Stimulated activated CD4-positive, alpha-beta T cell treated with anti-CD3 and anti-CD28 coated beads, Interleukin-2, amount 100 ng/mL, for 4 hours (primary cell): ENCODE data around the gene CXCL14.
"Not testable (repeated sequence)": the region's sequence is repeated elsewhere in the genome, so short reads cannot be mapped to it uniquely, and the experiment has no call there.

ENCODE experiments used
- DNase-seq: peaks from one replicate; pipeline ENCODE4 v3.0.0-alpha.2; 2020; ENCODE audit warnings: low read depth

Gene CXCL14

DNA sequence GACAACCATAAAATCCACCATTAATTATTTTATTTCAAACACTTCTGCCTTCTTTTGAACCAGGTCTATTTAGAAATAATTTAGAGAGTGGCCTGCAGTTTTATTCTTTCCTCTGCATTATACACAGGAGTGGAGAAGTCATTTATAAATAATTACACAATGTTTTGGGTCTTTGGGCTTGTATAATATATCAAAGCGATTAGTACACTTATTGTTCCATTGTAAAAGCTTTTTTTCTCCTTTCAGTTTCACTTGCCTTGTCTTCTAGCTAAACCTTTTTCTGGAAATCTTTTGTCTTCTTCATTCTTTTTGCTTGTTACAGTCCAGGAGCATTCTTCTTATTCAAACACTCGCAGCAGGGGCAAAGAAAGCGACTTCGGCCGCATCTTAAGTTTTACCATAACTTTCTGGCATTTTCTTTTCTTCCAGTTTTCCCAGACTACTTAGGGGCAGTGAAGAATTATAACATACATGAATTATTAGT, 35.7 kb downstream of the CXCL14 start:
- no peak for DNase-seq

GRCh38 chr5:135541807-135542502, 36.8 kb downstream of the CXCL14 start:
- no peak for DNase-seq

GRCh38 chr5:135539430-135540005, 39.3 kb downstream of the CXCL14 start:
- DNase-seq = no peak

DNA sequence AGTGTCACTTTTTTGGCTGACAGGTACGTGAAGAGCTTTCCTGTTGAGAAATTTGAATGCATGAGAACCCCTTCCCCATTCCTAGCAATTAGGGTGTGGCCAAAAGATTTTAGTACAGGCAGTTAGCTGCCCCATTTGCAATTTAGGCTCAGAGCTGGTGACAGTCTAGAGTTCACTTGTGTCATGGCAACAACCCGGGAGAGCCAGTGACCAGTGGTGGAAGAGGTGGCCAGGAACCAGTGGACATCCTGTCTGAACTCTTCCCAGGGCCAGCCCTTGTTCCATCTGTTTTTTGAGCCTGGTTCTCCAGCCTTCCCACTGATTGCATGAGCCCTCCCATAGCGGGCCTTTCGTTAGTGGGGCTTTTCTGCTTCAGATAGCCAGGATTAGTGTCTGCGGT, 40.5 kb downstream of the CXCL14 start:
- no peak for DNase-seq

DNA sequence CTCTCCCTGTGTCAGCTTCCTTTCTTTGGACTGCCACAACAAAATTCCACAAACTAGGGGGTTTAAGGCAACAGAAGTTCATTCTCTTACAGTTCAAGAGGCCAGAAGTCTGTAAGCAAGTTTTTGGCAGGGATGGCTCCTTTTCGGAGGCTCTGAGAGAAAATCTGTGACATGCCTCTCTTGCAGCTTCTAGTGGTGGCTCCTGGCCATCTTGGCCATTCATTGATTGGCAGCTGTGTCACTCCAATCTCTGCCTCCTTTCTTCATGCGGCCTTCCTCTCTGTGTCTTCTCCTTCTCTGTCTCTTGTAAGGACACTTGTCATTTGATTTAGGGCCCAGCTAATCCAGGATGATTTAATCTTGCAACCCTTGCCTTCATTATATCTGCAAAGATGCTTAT, 41.0 kb downstream of the CXCL14 start:
- DNase-seq = no peak

DNA sequence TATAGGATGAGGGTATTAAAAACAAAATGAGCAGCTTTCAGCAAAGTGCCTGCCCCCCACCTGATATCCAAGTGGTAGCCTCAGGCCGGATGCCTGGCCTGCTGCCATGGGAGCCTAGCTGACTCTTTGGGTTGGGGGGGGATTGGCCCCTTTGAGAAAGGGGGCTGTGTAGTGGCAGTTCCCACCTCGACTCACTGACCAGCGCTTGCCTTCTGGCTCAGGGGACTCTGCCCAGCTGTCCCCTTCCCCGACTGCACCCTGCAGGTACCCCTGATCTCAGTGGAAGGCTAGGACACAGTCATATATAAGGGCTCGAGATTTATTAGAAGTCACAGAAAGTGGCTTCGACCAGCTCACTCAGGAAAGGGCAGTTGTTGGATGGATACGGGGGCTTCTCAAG, 41.5 kb downstream of the CXCL14 start:
- DNase-seq = no peak

- DNase-seq = no peak
These were observed 42.7 kb downstream of the CXCL14 start, which contains the start of gene NEUROG1 for GRCh38 chr5:135535820-135536801. Gene NEUROG1 (minus strand): TSS chr5:135535964. CDS start chr5:135535690, 274 bp downstream.

GRCh38 chr5:135535420-135535819, 43.4 kb downstream of the CXCL14 start:
- DNase-seq = no peak

DNA sequence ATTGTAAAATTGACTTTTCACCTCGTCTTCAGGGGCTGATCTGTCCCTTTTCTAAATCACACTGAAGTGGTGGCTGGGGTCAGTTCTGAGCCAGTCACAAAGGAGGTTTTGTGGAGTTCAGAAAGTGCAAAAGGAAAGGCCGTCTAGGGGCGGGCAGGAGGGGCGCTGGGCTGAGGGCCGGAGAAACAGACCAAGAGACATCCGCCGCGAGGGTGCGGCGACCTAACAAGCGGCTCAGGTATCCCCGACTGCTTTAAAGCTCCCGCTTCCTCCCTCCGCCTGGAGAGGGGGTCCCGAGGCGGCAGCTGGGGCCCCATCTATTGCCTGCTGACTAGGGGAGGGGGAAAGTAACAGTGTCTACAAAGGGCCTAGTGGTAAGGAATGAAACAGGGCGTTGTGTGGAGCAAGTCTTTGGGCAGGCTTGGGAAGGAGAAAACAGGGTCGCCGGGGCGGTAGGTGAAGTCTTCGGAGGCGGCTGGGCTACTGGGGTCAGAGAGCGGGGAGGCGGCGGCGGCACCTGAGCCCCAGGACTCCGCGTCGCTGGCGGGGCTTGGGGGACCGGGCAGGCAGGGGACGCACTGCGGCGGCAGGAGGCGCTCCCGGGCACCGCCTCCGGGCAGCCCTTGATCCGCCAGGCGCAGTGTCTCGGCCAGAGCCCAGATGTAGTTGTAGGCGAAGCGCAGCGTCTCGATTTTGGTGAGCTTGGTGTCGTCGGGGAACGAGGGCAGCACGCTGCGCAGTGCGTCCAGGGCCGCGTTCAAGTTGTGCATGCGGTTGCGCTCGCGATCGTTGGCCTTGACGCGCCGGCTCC, 44.0 kb downstream of the CXCL14 start:
- DNase-seq = no peak

- DNase-seq = no peak
These were observed 45.0 kb downstream of the CXCL14 start for GRCh38 chr5:135533794-135534193.

- no peak for DNase-seq
These were observed 45.5 kb downstream of the CXCL14 start for GRCh38 chr5:135533334-135533733.

DNA sequence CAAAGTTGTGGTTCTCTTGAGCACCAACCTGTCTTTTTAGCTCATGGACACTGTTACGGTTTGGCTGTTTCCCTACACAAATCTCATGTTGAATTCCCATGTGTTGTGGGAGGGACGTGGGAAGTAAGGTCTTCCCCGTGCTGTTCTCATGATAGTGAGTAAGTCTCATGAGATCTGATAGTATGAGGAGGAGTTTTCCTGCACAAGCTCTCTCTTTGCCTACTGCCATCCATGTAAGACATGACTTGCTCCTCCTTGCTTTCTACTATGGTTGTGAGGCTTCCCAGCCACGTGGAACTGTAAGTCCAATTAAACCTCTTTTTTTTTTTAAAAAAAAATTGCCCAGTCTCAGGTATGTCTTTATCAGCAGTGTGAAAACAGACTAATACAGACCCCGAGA, 49.2 kb downstream of the CXCL14 start:
- not testable (repeated sequence) for DNase-seq

GRCh38 chr5:135526924-135527323, 51.9 kb downstream of the CXCL14 start:
- DNase-seq = no peak

DNA sequence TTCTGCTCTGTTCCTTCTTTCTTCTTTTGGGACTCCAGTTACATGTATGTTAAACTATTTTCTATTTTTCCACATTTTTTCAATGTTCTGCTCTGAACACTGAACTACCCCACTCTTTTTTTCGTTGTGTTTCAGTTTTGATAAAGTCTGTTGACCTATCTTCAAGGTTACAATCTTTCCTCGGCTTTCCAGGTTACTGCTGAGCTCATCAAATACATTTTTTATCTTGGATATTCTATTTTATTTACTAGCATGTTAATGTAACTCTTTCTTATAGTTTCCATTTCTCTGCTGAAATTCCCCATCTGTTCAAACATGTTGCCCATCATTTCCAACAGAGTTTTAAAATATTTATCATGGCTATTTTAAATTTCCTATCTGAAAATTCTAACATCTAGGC, 56.8 kb downstream of the CXCL14 start:
- no peak for DNase-seq
